Neuronal stem cell (in vitro differentiated cells): ENCODE results near the gene GID8.
A peak's percentile ranks its signal among the peaks of the same experiment; 100 is the strongest.

Experiments used
- DNase-seq: peaks from one replicate; pipeline ENCODE4 v3.0.0-alpha.2; 2013; ENCODE audit warnings: low spot score
- H2AFZ ChIP-seq: one replicate; pipeline ENCODE4 v1.6.1; 2013; ENCODE audit warnings: mild to moderate bottlenecking, low read length, inconsistent platforms
- H2AK5ac ChIP-seq: 2 replicates; pipeline ENCODE4 v1.6.1; 2013; ENCODE audit warnings: low read depth, mild to moderate bottlenecking, inconsistent platforms, low read length, moderate library complexity, mixed read lengths
- H2BK120ac ChIP-seq: 2 replicates; pipeline ENCODE4 v1.6.1; 2013; ENCODE audit warnings: low read depth, mild to moderate bottlenecking, inconsistent platforms, low read length, moderate library complexity, mixed read lengths
- H2BK12ac ChIP-seq: one replicate; pipeline ENCODE4 v1.6.1; 2013; ENCODE audit warnings: low read length, inconsistent platforms
- H2BK15ac ChIP-seq: 2 replicates; pipeline ENCODE4 v1.6.1; 2013; ENCODE audit warnings: mild to moderate bottlenecking, low read length, inconsistent platforms, mixed read lengths
- H2BK5ac ChIP-seq: one replicate; pipeline ENCODE4 v1.6.1; 2013; ENCODE audit warnings: inconsistent platforms, mild to moderate bottlenecking, low read length, moderate library complexity
- H3K14ac ChIP-seq: one replicate; pipeline ENCODE4 v1.6.1; 2013; ENCODE audit warnings: low read length, inconsistent platforms
- H3K18ac ChIP-seq: 2 replicates; pipeline ENCODE4 v1.6.1; 2013; ENCODE audit warnings: low read length, inconsistent platforms
- H3K23ac ChIP-seq: 2 replicates; pipeline ENCODE4 v1.6.1; 2013; ENCODE audit warnings: low read depth, mild to moderate bottlenecking, mixed read lengths, low read length, inconsistent platforms; ENCODE audit not compliant: poor library complexity
- H3K27ac ChIP-seq: replicated peaks from 3 replicates; pipeline ENCODE4 v1.5.1; 2013; ENCODE audit warnings: low read length, inconsistent platforms
- H3K27me3 ChIP-seq, 3 experiments: 2 replicates each; pipeline ENCODE4 v1.6.1; 2013; ENCODE audit warnings: low read length in 3 of 3, mild to moderate bottlenecking in 2 of 3, inconsistent platforms in 1 of 3, low read depth in 1 of 3, mixed read lengths in 1 of 3, moderate library complexity in 1 of 3; ENCODE audit not compliant: control insufficient read depth in 3 of 3, insufficient read depth in 3 of 3
- H3K36me3 ChIP-seq, 2 donors: replicated peaks in 1 of 2; 2 replicates each; pipeline ENCODE4 v1.6.1; 2013; ENCODE audit warnings: low read length in 2 of 2; ENCODE audit not compliant: control insufficient read depth in 2 of 2, insufficient read depth in 2 of 2
- H3K4ac ChIP-seq: 2 replicates; pipeline ENCODE4 v1.6.1; 2013; ENCODE audit warnings: inconsistent platforms, mild to moderate bottlenecking, low read length, moderate library complexity
- H3K4me1 ChIP-seq, 2 donors: 1 replicate in 1 of 2; 2 replicates in 1 of 2; pipeline ENCODE4 v1.6.1; 2013; ENCODE audit warnings: low read length in 2 of 2, low read depth in 1 of 2; ENCODE audit not compliant: control insufficient read depth in 2 of 2, insufficient read depth in 1 of 2
- H3K4me2 ChIP-seq: one replicate; pipeline ENCODE4 v1.6.1; 2013; ENCODE audit warnings: mild to moderate bottlenecking, low read length, inconsistent platforms; ENCODE audit not compliant: insufficient read depth, poor library complexity, severe bottlenecking
- H3K4me3 ChIP-seq, 2 donors: 2 replicates each; pipeline ENCODE4 v1.5.1; 2013; ENCODE audit warnings: low read length in 2 of 2, mild to moderate bottlenecking in 2 of 2, inconsistent platforms in 1 of 2, moderate library complexity in 1 of 2
- H3K79me1 ChIP-seq: one replicate; pipeline ENCODE4 v1.6.1; 2013; ENCODE audit warnings: low read depth, mild to moderate bottlenecking, inconsistent platforms, low read length, moderate library complexity
- H3K9ac ChIP-seq: one replicate; pipeline ENCODE4 v1.6.1; 2013; ENCODE audit warnings: mild to moderate bottlenecking, low read depth, low read length, inconsistent platforms; ENCODE audit not compliant: poor library complexity
- H3K9me3 ChIP-seq, 2 donors: replicated peaks in 1 of 2; 2 replicates each; pipeline versions ENCODE3 to v1.6.1; 2013; ENCODE audit warnings: low read length in 2 of 2, mild to moderate bottlenecking in 2 of 2, inconsistent platforms in 1 of 2, low read depth in 1 of 2, mixed read lengths in 1 of 2, moderate library complexity in 1 of 2; ENCODE audit not compliant: control insufficient read depth in 2 of 2, insufficient read depth in 1 of 2
- H4K8ac ChIP-seq: one replicate; pipeline ENCODE4 v1.6.1; 2013; ENCODE audit warnings: low read depth, mild to moderate bottlenecking, inconsistent platforms, low read length, moderate library complexity
- H4K91ac ChIP-seq: one replicate; pipeline ENCODE4 v1.6.1; 2013; ENCODE audit warnings: low read length, low read depth, mild to moderate bottlenecking, inconsistent platforms; ENCODE audit not compliant: poor library complexity
- WGBS, 2 donors: extraction: QIAGEN DNeasy Blood & Tissue Kit; methylation state at CpG; one replicate each; pipeline ENCODE4 v1.1.7; 2013; ENCODE audit warnings: missing lambda C conversion rate in 2 of 2, mixed read lengths in 1 of 2; ENCODE audit not compliant: insufficient read length in 2 of 2, insufficient replicate concordance in 1 of 2; ENCODE audit errors: extremely low coverage in 2 of 2; 5-methylcytosine and 5-hydroxymethylcytosine counted together

The GID8 gene

DNA sequence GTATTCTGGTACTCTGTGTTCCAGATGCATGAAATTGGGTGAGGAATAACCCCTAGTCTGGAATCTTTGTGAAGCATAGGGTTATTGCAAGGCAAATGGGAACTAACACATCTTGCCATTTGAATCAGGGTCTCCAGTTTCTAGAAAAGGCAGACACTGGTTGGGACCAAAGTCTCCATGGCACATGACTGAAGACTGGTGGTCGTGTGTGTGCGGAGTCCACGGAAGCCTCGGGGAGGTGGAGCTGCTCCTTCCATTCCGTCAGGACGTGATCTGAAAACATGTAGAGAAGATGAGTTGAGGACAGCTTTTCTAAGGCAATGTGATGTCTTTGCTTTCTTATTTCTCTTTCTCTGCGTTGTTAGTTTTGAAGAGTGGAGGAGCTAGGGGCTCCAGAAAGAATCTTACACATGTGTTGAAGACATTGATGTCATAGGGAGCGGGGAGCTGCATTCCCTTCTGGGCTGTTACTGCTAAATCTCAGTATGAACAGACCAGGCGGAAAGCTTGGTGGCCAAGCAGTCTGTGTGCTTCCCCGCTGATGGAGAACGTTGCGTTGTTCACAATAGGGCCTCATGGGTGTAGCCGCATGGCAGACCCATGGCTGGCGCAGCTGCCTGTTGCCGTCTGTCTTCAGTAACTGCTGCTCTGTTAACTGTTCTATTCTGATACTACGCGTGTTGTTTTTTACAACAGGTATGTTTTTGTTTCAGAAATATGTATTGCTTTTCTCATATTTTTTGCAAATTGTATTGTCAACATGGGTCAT lies 9.8 kb downstream of the GID8 start:
- peaks cover 5% of the 10 kb centered on the region for H3K79me1 ChIP-seq
- H2BK120ac ChIP-seq: no peak overlapping the region
- H3K4me2 ChIP-seq: no peak overlapping the region
- H2AFZ ChIP-seq: no peak overlapping the region
- no peak overlapping the region for H4K8ac ChIP-seq
- H3K14ac ChIP-seq: no peak overlapping the region
- H4K91ac ChIP-seq: no peak overlapping the region
- no CpG with 5 or more reads among the region's 17 CpGs for WGBS, 2 donors
- no peak overlapping the region for H2BK12ac ChIP-seq
- H3K18ac ChIP-seq: no peak overlapping the region
- no peak overlapping the region for H3K9ac ChIP-seq
- H2BK15ac ChIP-seq: no peak overlapping the region
- H2AK5ac ChIP-seq: no peak overlapping the region
- no peak overlapping the region for H3K23ac ChIP-seq
- no peak for DNase-seq
- peaks cover 49 to 85% of the 10 kb centered on the region in 2 donors for H3K36me3 ChIP-seq
- no peak overlapping the region for H2BK5ac ChIP-seq
- H3K4me1 ChIP-seq: peaks cover 0 to 1% of the 10 kb centered on the region in 2 donors
- no peak overlapping the region for H3K4ac ChIP-seq
- no peak overlapping the region for H3K4me3 ChIP-seq
- peaks cover 5 to 10% of the 10 kb centered on the region in 2 donors for H3K9me3 ChIP-seq
- no peaks in the 10 kb centered on the region for H3K27me3 ChIP-seq
- no peak overlapping the region for H3K27ac ChIP-seq

DNA sequence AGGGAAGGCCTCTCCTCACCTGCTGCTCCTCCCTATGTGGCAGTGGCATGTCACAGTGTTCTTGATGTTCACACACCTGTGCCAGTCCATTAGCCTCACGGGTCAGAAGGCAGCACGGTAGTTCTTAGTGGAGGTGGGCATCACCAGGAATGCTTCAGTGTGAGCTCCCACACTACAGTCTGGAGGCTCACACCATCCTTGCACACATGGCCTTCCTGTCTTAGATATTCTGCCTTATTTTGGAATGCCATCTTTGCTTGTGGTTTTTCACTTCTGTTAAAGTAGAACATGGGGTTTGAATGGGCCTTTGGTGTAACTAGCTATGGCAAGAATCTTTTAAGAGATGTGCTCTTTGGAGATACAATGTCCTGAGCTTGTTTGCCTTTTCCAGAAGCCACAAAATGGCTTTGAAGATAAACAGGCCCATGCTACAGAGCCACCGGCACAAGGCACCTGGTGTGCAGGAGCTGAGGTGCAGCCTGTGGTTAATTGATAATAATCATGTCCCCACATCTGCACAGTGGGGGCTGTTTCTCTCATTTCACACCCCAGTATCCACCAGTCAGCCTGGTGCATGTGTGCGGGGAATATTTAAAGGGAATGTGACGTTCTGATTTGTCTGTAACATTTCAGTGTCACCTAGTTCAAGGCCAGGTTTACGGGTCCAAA lies 11.3 kb downstream of the GID8 start:
- Histone ChIP-seq H3K4me3 (no peak overlapping the region), H3K27ac (no peak overlapping the region), H2AFZ (no peak overlapping the region), H4K91ac (no peak overlapping the region), H4K8ac (no peak overlapping the region), H3K4ac (no peak overlapping the region), H2AK5ac (no peak overlapping the region), H3K4me1 (peaks cover 8 to 12% of the 10 kb centered on the region in 2 donors), H3K23ac (no peak overlapping the region), H3K79me1 (peaks cover 7% of the 10 kb centered on the region), H3K18ac (no peak overlapping the region), H3K4me2 (no peak overlapping the region), H2BK5ac (no peak overlapping the region), H3K14ac (no peak overlapping the region), H2BK120ac (no peak overlapping the region), H2BK15ac (no peak overlapping the region), H3K9me3 (peaks cover 3 to 10% of the 10 kb centered on the region in 2 donors), H3K9ac (peak overlapping the region; percentile 64), H3K36me3 (peaks cover 40 to 70% of the 10 kb centered on the region in 2 donors), H3K27me3 (peaks cover 0 to 3% (median 0%) of the 10 kb centered on the region in 3 experiments), H2BK12ac (no peak overlapping the region)
- DNase-seq: no peak
- no CpG with 5 or more reads among the region's 6 CpGs for WGBS, 2 donors

DNA sequence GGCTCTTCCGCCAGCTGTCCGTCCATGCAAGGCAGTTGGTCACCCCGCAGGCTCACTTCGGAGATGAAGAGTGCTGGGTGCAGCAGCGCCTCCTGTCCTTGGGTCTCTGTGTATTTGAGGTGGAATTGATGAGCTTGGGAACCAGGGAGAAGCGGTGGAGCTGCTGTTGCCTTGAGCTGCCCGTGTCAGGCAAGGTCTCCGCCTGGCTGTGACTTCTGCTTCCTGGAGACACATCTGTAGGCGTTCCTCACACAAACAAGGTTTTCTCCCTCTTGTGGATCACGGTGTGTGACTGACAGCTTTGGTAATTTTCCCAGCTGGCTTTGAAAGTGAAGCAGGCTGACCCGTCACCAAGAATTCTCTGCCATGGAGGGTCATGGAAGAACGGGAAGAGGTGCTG lies 12.0 kb downstream of the GID8 start:
- Histone ChIP-seq H4K91ac (no peak overlapping the region), H3K27me3 (peaks cover 0 to 3% (median 0%) of the 10 kb centered on the region in 3 experiments), H2BK15ac (no peak overlapping the region), H3K14ac (no peak overlapping the region), H3K4me1 (peaks cover 12 to 16% of the 10 kb centered on the region in 2 donors), H2AK5ac (no peak overlapping the region), H3K27ac (no peak overlapping the region), H3K4me2 (no peak overlapping the region), H3K4ac (no peak overlapping the region), H3K4me3 (no peak overlapping the region), H3K79me1 (peaks cover 7% of the 10 kb centered on the region), H4K8ac (no peak overlapping the region), H3K18ac (no peak overlapping the region), H2BK5ac (no peak overlapping the region), H3K9me3 (peaks cover 3 to 10% of the 10 kb centered on the region in 2 donors), H2AFZ (no peak overlapping the region), H3K36me3 (peaks cover 33 to 63% of the 10 kb centered on the region in 2 donors), H2BK12ac (no peak overlapping the region), H2BK120ac (no peak overlapping the region), H3K23ac (no peak overlapping the region), H3K9ac (no peak overlapping the region)
- WGBS, 2 donors: no CpG with 5 or more reads among the region's 12 CpGs
- DNase-seq: no peak

DNA sequence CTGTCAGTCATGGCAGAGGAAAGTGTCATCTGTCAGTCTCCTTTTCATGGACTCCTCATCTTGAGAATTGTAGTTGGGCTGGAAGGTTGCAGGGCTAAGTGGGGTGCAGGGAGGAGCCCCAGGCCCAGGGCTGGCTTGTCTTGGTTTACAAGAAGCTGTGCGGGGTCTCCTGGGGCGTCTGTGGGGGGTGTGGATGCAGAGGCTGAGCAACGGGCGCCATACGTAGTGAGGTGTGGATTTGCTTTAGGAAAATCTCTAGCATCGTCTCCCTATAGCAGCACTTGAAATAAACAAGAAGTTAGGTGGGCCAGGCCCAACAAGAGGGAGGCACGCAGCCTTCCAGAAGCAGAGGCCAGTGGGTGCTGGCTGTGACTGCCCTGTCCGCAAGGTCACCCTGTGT lies 12.8 kb downstream of the GID8 start:
- H3K4me3 ChIP-seq: no peak overlapping the region
- no peak overlapping the region for H3K27ac ChIP-seq
- H3K27me3 ChIP-seq: peaks cover 0 to 3% (median 0%) of the 10 kb centered on the region in 3 experiments
- H2BK12ac ChIP-seq: no peak overlapping the region
- H3K79me1 ChIP-seq: peaks cover 7% of the 10 kb centered on the region
- H3K4me2 ChIP-seq: no peak overlapping the region
- no peak overlapping the region for H3K9ac ChIP-seq
- no peak overlapping the region for H2AK5ac ChIP-seq
- peaks cover 29 to 55% of the 10 kb centered on the region in 2 donors for H3K36me3 ChIP-seq
- no peak overlapping the region for H2AFZ ChIP-seq
- DNase-seq: no peak
- no peak overlapping the region for H3K18ac ChIP-seq
- H3K9me3 ChIP-seq: peaks cover 3 to 10% of the 10 kb centered on the region in 2 donors
- no peak overlapping the region for H3K23ac ChIP-seq
- H2BK15ac ChIP-seq: no peak overlapping the region
- no peak overlapping the region for H3K4ac ChIP-seq
- WGBS, 2 donors: no CpG with 5 or more reads among the region's 8 CpGs
- H4K91ac ChIP-seq: no peak overlapping the region
- H3K14ac ChIP-seq: no peak overlapping the region
- no peak overlapping the region for H2BK5ac ChIP-seq
- no peak overlapping the region for H4K8ac ChIP-seq
- H2BK120ac ChIP-seq: no peak overlapping the region
- H3K4me1 ChIP-seq: peaks cover 12 to 16% of the 10 kb centered on the region in 2 donors
